Measurements from ENCODE around the gene NPFF.

Gene NPFF

DNA sequence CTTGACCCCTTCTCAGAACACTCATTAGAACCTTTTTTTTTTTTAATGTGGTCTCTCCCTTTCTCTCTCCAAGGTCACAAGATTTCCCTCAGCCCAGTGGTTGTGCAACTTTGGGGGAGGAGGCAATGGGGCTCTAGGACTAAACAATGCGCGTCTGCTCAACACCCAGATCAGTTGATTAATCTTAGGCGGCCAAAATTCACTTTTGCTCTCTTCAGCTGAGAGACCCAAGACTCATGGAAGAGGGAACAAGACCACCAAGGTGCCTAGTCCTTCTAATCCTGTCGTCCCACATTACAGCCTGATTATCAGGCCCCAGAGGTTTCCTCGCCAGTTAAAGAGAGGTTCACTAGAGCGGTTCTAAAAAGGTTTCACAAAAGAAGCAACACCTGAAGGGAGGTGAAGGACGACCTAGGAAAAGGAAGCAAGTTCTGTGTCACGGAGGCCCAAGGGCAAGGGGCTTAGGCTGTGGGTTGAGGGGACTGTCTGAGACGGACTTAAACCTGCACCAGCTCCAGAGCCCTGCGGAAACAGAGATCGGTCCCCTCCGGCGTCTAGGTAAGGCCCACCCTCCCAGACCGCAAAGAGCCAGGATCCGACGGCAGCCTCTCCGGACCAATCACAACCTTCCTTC is 7.0 kb downstream of the NPFF start:
- TF ChIP-seq YY1 (IDR thresholded peaks at IDR 0.05; ENCODE audit: low read depth) (no peak), CEBPB (IDR thresholded peaks at IDR 0.05) (peak; percentile 95)

DNA sequence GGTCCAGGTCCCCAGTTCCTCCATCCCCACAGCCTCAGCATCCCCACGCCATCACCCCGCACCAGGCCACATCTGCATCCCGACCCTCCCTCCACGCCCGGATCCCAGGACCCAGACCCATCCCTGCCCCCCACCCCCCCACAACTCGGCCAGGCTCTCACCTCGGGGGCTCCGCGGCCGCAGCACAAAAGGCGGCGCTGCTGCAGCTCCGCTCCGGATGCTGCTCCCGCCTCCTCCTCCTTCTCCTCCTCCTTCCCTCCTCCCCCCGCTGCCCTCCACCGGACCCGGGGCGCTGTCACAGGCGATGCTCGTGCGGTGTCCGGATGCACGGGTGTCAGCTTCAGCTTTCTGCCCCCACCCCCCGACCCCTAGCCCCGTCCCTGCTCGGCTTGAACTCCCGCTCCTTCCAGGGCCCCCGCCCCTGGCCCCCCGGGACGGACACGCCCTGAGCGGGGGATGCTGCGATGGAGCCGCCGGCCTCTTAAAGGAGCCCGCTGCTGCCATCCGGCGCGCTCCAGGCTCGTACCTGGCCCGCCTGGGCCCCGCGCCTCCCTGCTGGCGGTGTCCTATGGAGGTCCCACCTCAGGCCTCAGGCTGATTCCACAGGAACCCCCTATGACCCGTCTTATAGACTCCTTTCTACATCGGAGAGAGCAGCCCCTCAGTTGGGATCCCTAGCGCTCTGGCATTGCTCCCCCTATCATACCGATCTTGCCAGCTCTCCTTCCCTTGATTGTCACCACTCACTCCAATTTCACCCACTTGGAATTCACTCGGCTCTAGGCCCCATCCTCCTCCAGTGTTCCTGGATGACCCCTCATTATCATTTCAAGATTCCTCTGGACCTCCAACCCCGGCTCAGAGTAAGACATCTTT is 7.8 kb downstream of the NPFF start, which contains the start of gene MAP3K12:
MAP3K12 (minus strand) TSS at position 193 of the 876 bp plus-strand sequence. CDS start 12,067 bp downstream, outside the sequence.
- TF ChIP-seq ZBTB7A (IDR thresholded peaks at IDR 0.05; ENCODE audit: low read depth) (peak; percentile 29; the same call in 1 of the 2 replicates), TAF1 (IDR thresholded peaks at IDR 0.05; ENCODE audit: low read depth) (peak; percentile 37; the same call in 1 of the 2 replicates), EGR1 (IDR thresholded peaks at IDR 0.05) (peak; percentile 24; the same call in 1 of the 2 replicates), TEAD4 (IDR thresholded peaks at IDR 0.05) (no peak)

DNA sequence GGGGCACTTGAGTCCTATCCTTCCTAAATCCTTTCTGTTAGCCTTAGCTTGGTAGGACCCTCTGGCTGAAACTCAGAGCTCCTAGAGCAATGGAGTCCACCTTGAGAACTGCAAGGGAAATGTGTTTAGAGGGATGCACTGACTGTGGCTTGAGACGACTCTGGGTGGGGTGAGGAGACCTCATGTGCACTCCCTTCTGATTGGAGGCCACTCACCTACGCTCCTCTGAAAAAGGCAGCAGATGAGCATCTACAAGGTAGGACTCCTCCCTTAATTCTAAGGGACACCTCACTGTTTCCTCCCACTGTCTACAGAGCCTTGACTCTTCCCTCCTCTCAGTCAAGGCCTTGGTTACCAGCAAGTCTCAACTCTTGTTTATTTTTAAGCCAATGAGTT is 9.1 kb downstream of the NPFF start:
- TF ChIP-seq YY1 (IDR thresholded peaks at IDR 0.05; ENCODE audit: low read depth) (no peak), FOXM1 (IDR thresholded peaks at IDR 0.05; ENCODE audit: borderline replicate concordance, low read depth) (no peak), EP300 (IDR thresholded peaks at IDR 0.05; ENCODE audit: borderline replicate concordance) (no peak), NFIC (IDR thresholded peaks at IDR 0.05) (no peak), MAX (IDR thresholded peaks at IDR 0.05) (no peak), TAF1 (IDR thresholded peaks at IDR 0.05; ENCODE audit: low read depth) (no peak), EGR1 (IDR thresholded peaks at IDR 0.05) (no peak), CEBPB (IDR thresholded peaks at IDR 0.05) (no peak), RAD21 (IDR thresholded peaks at IDR 0.05; ENCODE audit: low read depth) (no peak), CREB1 (IDR thresholded peaks at IDR 0.05; ENCODE audit: low read depth) (no peak), TEAD4 (IDR thresholded peaks at IDR 0.05) (no peak), TCF12 (IDR thresholded peaks at IDR 0.05; ENCODE audit: low read depth) (no peak), ZBTB7A (IDR thresholded peaks at IDR 0.05; ENCODE audit: low read depth) (no peak)
- TF ChIP-seq, protein P1, sequence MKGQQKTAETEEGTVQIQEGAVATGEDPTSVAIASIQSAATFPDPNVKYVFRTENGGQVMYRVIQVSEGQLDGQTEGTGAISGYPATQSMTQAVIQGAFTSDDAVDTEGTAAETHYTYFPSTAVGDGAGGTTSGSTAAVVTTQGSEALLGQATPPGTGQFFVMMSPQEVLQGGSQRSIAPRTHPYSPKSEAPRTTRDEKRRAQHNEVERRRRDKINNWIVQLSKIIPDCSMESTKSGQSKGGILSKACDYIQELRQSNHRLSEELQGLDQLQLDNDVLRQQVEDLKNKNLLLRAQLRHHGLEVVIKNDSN (IDR thresholded peaks at IDR 0.05) = no peak
- TF ChIP-seq, protein P2, sequence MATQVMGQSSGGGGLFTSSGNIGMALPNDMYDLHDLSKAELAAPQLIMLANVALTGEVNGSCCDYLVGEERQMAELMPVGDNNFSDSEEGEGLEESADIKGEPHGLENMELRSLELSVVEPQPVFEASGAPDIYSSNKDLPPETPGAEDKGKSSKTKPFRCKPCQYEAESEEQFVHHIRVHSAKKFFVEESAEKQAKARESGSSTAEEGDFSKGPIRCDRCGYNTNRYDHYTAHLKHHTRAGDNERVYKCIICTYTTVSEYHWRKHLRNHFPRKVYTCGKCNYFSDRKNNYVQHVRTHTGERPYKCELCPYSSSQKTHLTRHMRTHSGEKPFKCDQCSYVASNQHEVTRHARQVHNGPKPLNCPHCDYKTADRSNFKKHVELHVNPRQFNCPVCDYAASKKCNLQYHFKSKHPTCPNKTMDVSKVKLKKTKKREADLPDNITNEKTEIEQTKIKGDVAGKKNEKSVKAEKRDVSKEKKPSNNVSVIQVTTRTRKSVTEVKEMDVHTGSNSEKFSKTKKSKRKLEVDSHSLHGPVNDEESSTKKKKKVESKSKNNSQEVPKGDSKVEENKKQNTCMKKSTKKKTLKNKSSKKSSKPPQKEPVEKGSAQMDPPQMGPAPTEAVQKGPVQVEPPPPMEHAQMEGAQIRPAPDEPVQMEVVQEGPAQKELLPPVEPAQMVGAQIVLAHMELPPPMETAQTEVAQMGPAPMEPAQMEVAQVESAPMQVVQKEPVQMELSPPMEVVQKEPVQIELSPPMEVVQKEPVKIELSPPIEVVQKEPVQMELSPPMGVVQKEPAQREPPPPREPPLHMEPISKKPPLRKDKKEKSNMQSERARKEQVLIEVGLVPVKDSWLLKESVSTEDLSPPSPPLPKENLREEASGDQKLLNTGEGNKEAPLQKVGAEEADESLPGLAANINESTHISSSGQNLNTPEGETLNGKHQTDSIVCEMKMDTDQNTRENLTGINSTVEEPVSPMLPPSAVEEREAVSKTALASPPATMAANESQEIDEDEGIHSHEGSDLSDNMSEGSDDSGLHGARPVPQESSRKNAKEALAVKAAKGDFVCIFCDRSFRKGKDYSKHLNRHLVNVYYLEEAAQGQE (IDR thresholded peaks at IDR 0.05; ENCODE audit: low read depth) = no peak

- TF ChIP-seq TEAD4 (IDR thresholded peaks at IDR 0.05) = no peak
- TF ChIP-seq MAX (IDR thresholded peaks at IDR 0.05) = no peak
- no peak for TF ChIP-seq EGR1 (IDR thresholded peaks at IDR 0.05)
- no peak for TF ChIP-seq CREB1 (IDR thresholded peaks at IDR 0.05; ENCODE audit: low read depth)
- no peak for TF ChIP-seq TAF1 (IDR thresholded peaks at IDR 0.05; ENCODE audit: low read depth)
- no peak for TF ChIP-seq RAD21 (IDR thresholded peaks at IDR 0.05; ENCODE audit: low read depth)
- TF ChIP-seq NFIC (IDR thresholded peaks at IDR 0.05) = no peak
- TF ChIP-seq, protein P2 (IDR thresholded peaks at IDR 0.05; ENCODE audit: low read depth) = no peak
- no peak for TF ChIP-seq CEBPB (IDR thresholded peaks at IDR 0.05)
- no peak for TF ChIP-seq TCF12 (IDR thresholded peaks at IDR 0.05; ENCODE audit: low read depth)
- no peak for TF ChIP-seq EP300 (IDR thresholded peaks at IDR 0.05; ENCODE audit: borderline replicate concordance)
- no peak for TF ChIP-seq FOXM1 (IDR thresholded peaks at IDR 0.05; ENCODE audit: borderline replicate concordance, low read depth)
- TF ChIP-seq YY1 (IDR thresholded peaks at IDR 0.05; ENCODE audit: low read depth) = no peak
- TF ChIP-seq, protein P1 (IDR thresholded peaks at IDR 0.05) = no peak
These were observed 9.8 kb downstream of the NPFF start for GRCh38 chr12:53497461-53497860.

DNA sequence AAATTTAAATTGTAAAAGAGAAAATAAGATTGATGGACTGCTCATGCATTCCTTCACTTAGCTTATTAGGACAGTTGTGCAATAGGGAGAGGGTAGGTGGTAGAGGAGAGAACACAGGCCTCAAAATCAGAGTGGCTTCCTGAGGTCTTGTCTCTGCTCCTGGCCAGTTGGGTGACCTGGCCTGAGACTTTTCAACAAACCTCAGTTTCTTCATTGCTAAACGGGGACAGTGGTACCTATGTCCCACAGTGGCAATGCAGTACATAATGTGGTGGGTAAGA is 10.6 kb downstream of the NPFF start:
- TF ChIP-seq FOXM1 (IDR thresholded peaks at IDR 0.05; ENCODE audit: borderline replicate concordance, low read depth) (no peak), RAD21 (IDR thresholded peaks at IDR 0.05; ENCODE audit: low read depth) (no peak), CEBPB (IDR thresholded peaks at IDR 0.05) (peak; percentile 48; the same call in 1 of the 2 replicates), TCF12 (IDR thresholded peaks at IDR 0.05; ENCODE audit: low read depth) (no peak), EGR1 (IDR thresholded peaks at IDR 0.05) (no peak), TAF1 (IDR thresholded peaks at IDR 0.05; ENCODE audit: low read depth) (no peak), NFIC (IDR thresholded peaks at IDR 0.05) (no peak)
- TF ChIP-seq, protein P2 (IDR thresholded peaks at IDR 0.05; ENCODE audit: low read depth) = no peak
